ENCODE data around the gene TPD52L1.

The TPD52L1 gene

GRCh38 chr6:125208625-125209249 lies 55.2 kb downstream of the TPD52L1 start:
- no peak for TF ChIP-seq CTCF (IDR thresholded peaks at IDR 0.05; ENCODE audit: low read depth, low read length, missing control alignments)
- DNase-seq (ENCODE audit: extremely low read depth, low read depth): no peak
- H3K4me3 ChIP-seq (replicated peaks; ENCODE audit: low read depth, low read length): no peak overlapping the region

- TF ChIP-seq CTCF (IDR thresholded peaks at IDR 0.05; ENCODE audit: low read depth, low read length, missing control alignments): no peak
- no peak for DNase-seq (ENCODE audit: extremely low read depth, low read depth)
- H3K4me3 ChIP-seq (replicated peaks; ENCODE audit: low read depth, low read length): no peak overlapping the region
These were observed 57.1 kb downstream of the TPD52L1 start for GRCh38 chr6:125210667-125211066.

GRCh38 chr6:125211352-125211751 lies 57.8 kb downstream of the TPD52L1 start:
- no peak for TF ChIP-seq CTCF (IDR thresholded peaks at IDR 0.05; ENCODE audit: low read depth, low read length, missing control alignments)
- no peak for DNase-seq (ENCODE audit: extremely low read depth, low read depth)
- no peak overlapping the region for H3K4me3 ChIP-seq (replicated peaks; ENCODE audit: low read depth, low read length)

- no peak for DNase-seq (ENCODE audit: extremely low read depth, low read depth)
- H3K4me3 ChIP-seq (replicated peaks; ENCODE audit: low read depth, low read length): no peak overlapping the region
- no peak for TF ChIP-seq CTCF (IDR thresholded peaks at IDR 0.05; ENCODE audit: low read depth, low read length, missing control alignments)
These were observed 58.8 kb downstream of the TPD52L1 start for GRCh38 chr6:125212377-125212776.

- TF ChIP-seq CTCF (IDR thresholded peaks at IDR 0.05; ENCODE audit: low read depth, low read length, missing control alignments): no peak
- no peak for DNase-seq (ENCODE audit: extremely low read depth, low read depth)
- H3K4me3 ChIP-seq (replicated peaks; ENCODE audit: low read depth, low read length): no peak overlapping the region
These were observed 60.4 kb downstream of the TPD52L1 start for GRCh38 chr6:125213939-125214338.

- TF ChIP-seq CTCF (IDR thresholded peaks at IDR 0.05; ENCODE audit: low read depth, low read length, missing control alignments): no peak
- H3K4me3 ChIP-seq (replicated peaks; ENCODE audit: low read depth, low read length): no peak overlapping the region
These were observed 61.8 kb downstream of the TPD52L1 start for GRCh38 chr6:125215252-125215819.

GRCh38 chr6:125216015-125216414 lies 62.4 kb downstream of the TPD52L1 start:
- TF ChIP-seq CTCF (IDR thresholded peaks at IDR 0.05; ENCODE audit: low read depth, low read length, missing control alignments): no peak
- H3K4me3 ChIP-seq (replicated peaks; ENCODE audit: low read depth, low read length): no peak overlapping the region
- DNase-seq (ENCODE audit: extremely low read depth, low read depth): no peak

More at GRCh38 chr6:125215252-125215819, 61.8 kb downstream of the TPD52L1 start:
- DNase-seq (ENCODE audit: extremely low read depth, low read depth): no peak
